Skeletal muscle satellite cell (primary cell): ENCODE measurements around the gene STIP1. TPM values are rescaled to one million over a fixed set of nuclear protein-coding genes. Genes with fewer than 3 reads are reported as not detected.

Source experiments
- H3K27me3 ChIP-seq: 2 replicates; pipeline ENCODE4 v1.7.0; 2013; ENCODE audit warnings: low read length; ENCODE audit not compliant: control insufficient read depth, insufficient read depth
- H3K36me3 ChIP-seq: 2 replicates; pipeline ENCODE4 v1.7.0; 2013; ENCODE audit warnings: mild to moderate bottlenecking, control low read depth, low read length; ENCODE audit not compliant: insufficient read depth
- H3K4me1 ChIP-seq: 2 replicates; pipeline ENCODE4 v1.7.0; 2013; ENCODE audit warnings: low read length; ENCODE audit not compliant: control insufficient read depth, insufficient read depth
- H3K4me2 ChIP-seq: 2 replicates; pipeline ENCODE4 v1.7.0; 2013; ENCODE audit warnings: mild to moderate bottlenecking, low read length
- H3K4me3 ChIP-seq: 2 replicates; pipeline ENCODE4 v1.7.0; 2013; ENCODE audit warnings: low read length
- H3K9ac ChIP-seq: 2 replicates; pipeline ENCODE4 v1.7.0; 2013; ENCODE audit warnings: mild to moderate bottlenecking, low read depth, low read length, moderate library complexity
- H3K9me3 ChIP-seq: replicated peaks from 2 replicates; pipeline ENCODE4 v1.7.0; 2013; ENCODE audit warnings: mild to moderate bottlenecking, control low read depth, low read length
- total RNA-seq: library from RNA; depleted of rRNA; stranded (reverse); fragments of >200 nt; gene quantifications from 2 replicates; pipeline ENCODE4 v1.2.3, GENCODE V29; 2012; rRNA removed

The STIP1 gene
- total RNA-seq, result 238 and 240 TPM in 2 replicates

DNA sequence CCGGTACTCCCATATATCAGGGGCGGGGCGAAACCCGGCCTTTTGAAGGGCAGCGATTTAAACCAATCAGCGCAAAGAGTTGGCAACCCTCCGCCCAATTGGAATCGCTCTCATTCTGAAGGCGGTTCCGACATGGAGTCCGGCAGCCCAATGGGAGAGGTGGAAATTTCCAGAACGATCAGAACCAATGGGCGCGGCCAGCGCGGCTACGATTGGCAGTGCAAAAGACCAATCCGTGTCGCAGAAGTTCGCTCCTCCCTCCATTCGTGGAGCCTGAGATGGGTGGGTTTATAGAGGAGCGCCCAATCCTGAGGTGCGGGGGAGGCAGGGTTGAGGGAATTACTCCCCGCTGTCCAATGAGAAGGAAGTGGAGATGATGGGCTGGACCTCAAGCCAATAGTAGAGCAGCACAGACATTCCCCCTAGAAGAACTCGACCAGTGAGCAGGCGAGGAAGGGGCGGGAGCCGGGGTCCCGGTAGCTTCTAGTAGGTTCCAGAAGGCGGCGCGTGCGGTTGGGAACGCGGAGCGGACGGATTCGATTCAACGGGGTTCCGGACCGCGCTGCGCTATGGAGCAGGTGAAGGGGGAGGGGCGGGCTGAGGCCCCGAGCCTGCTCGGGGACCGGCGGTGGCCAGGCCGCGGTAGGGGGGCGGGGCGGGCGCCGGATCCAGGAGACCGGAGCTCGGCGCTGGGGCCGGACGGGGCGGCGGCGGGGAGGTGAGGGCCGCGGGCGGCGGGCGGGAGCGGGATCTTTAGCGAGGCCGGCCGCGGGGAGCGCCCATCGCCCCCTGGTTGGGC is at the start of gene STIP1:
TSS of gene STIP1 (plus strand) at position 479 of the 799 bp plus-strand sequence. CDS start at position 570, 91 bp downstream.
- H3K27me3 ChIP-seq, result no peaks in the 10 kb centered on the region
- peaks cover 25% of the 10 kb centered on the region for H3K4me1 ChIP-seq
- H3K9me3 ChIP-seq, result no peaks in the 10 kb centered on the region
- peaks cover 10% of the 10 kb centered on the region for H3K36me3 ChIP-seq
- peak within 1 kb of the TSS; percentile 88 for H3K9ac ChIP-seq
- peak within 1 kb of the TSS; percentile 84 for H3K4me2 ChIP-seq
- H3K4me3 ChIP-seq, result peak within 1 kb of the TSS; percentile 78

DNA sequence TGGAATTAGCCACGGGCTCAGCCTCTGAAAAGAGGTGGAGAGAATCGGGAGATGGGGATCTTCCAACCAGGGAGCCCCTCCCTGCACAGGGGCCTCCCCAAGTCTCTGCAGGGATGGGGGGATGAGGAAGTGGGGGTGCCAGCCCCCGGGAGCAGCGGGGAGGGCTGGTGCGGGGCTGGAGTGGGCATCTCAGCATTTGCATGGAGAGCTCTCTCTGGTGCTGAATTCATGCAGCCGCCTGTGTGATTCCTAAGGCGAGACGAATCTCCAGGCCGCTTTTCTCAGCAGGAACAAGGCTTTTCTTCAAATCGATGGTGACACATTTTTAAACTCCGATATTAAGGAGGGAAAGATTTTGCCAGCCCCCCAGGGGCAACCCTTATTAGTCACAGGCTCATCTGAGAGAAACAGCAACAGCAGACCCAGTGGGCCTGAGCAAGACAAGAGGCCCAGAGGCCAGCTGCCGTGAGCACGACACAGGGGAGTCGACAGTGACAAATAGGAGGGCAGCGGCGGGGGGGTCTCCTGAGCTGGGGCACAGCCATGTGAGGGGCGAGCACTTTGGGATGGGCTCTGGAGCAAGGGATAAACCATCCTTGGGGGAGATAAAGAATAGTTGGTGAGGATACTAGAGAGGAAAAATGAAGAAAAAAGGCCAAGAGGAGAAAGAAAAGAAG is 49.1 kb upstream of the STIP1 start:
- H3K36me3 ChIP-seq, result no peaks in the 10 kb centered on the region
- H3K4me2 ChIP-seq, result no peak overlapping the region
- no peaks in the 10 kb centered on the region for H3K4me1 ChIP-seq
- H3K9me3 ChIP-seq, result no peaks in the 10 kb centered on the region
- no peak overlapping the region for H3K4me3 ChIP-seq
- H3K9ac ChIP-seq, result no peak overlapping the region
- no peaks in the 10 kb centered on the region for H3K27me3 ChIP-seq

DNA sequence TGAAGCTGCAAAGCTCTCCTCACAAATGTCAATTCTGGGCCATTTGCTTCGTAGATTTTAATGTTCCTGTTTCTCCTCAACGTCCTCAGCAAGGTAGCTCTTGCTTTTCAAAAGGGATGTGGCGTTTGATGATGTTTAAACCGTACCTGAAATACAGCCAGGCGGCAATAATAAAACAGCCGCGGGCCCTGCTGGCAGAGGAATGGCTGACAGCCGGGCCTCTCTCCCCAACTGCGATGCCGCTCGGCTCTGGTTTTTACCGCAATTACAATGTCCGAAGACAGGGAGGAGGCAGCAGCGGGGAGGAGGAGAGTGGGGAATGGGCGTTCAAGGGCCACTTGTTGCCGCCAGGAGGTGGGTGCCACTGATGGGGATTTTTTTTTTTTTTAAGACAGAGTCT is 47.6 kb upstream of the STIP1 start:
- H3K4me1 ChIP-seq, result no peaks in the 10 kb centered on the region
- no peak overlapping the region for H3K4me3 ChIP-seq
- H3K27me3 ChIP-seq, result no peaks in the 10 kb centered on the region
- no peaks in the 10 kb centered on the region for H3K36me3 ChIP-seq
- H3K9ac ChIP-seq, result no peak overlapping the region
- no peaks in the 10 kb centered on the region for H3K9me3 ChIP-seq
- no peak overlapping the region for H3K4me2 ChIP-seq

DNA sequence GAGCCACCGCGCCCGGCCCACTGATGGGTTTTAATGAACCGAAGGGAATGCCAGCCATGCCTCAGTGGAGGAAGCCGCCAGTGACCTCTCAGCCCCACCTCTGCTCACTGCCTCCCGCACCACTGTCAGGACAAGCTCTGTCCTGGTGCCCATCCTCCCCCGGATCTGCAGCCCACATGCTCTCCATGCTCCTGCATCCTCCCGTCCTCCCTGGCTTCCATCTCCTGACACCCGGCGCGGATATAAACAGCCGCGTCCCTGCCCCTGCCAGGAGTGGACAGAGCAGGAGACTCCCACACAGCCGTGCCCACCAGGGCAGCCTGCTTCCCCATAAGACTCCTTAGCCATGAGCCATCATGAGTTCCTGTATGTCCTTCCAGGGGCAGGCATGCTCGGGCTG is 46.9 kb upstream of the STIP1 start:
- Histone ChIP-seq H3K9ac (no peak overlapping the region), H3K36me3 (no peaks in the 10 kb centered on the region), H3K27me3 (no peaks in the 10 kb centered on the region), H3K4me1 (no peaks in the 10 kb centered on the region), H3K4me3 (no peak overlapping the region), H3K4me2 (no peak overlapping the region), H3K9me3 (no peaks in the 10 kb centered on the region)

DNA sequence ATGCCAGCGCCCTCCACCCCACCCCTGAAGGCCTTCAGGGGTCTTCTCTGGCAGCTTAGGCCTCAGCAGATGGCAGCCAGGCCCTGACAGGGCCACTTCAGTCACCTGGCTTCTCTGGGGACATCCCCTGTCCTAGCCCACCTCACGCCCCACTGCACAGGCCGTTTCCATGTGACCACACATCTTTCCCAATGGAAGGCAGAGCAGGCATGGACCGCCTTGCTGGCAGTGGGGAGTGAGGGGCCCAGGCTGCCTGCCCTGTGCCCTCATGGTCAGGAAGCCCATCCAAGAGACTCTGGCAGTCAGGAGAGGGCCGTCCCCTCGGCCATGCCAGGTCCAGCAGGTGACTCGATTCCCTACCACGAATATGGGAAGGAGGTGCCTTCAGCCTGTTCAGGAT is 45.9 kb upstream of the STIP1 start:
- Histone ChIP-seq H3K4me1 (no peaks in the 10 kb centered on the region), H3K9ac (no peak overlapping the region), H3K4me2 (no peak overlapping the region), H3K9me3 (no peaks in the 10 kb centered on the region), H3K36me3 (no peaks in the 10 kb centered on the region), H3K4me3 (no peak overlapping the region), H3K27me3 (no peaks in the 10 kb centered on the region)

DNA sequence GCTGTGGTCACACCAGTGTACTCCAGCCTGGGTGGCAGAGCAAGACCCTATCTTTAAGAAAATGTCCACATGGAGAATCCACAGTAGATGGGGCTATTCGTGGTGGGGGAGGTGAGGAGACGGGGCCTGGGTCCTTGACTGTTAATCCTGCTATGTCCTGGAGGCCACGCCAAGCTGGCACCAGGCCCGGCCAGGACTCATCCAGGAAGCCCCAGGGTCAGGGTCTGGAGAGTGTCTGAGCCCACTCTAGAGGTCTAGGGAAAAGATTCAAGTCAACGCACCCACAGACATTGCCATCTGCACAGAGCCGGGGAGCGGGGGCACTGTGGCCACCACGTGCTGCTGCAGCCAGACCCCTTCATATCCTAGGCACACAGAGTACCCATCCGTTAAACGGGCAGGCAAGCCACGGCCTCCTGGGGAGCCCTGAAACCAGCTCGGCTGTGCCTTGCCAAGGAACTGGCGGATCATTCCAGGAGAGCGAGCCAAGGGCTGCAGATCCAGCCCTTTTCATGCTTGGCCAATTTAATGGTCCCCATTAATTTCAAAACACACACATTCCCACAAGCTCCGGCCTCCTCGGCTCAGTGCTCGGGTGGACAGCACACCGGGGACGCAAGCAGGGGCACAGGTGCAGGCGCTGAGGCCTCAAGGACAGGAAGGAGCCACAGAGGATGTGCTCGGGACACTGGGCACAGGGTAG is 44.7 kb upstream of the STIP1 start:
- H3K36me3 ChIP-seq, result no peaks in the 10 kb centered on the region
- H3K27me3 ChIP-seq, result no peaks in the 10 kb centered on the region
- H3K4me3 ChIP-seq, result no peak overlapping the region
- H3K9ac ChIP-seq, result no peak overlapping the region
- no peaks in the 10 kb centered on the region for H3K4me1 ChIP-seq
- H3K9me3 ChIP-seq, result no peaks in the 10 kb centered on the region
- no peak overlapping the region for H3K4me2 ChIP-seq

DNA sequence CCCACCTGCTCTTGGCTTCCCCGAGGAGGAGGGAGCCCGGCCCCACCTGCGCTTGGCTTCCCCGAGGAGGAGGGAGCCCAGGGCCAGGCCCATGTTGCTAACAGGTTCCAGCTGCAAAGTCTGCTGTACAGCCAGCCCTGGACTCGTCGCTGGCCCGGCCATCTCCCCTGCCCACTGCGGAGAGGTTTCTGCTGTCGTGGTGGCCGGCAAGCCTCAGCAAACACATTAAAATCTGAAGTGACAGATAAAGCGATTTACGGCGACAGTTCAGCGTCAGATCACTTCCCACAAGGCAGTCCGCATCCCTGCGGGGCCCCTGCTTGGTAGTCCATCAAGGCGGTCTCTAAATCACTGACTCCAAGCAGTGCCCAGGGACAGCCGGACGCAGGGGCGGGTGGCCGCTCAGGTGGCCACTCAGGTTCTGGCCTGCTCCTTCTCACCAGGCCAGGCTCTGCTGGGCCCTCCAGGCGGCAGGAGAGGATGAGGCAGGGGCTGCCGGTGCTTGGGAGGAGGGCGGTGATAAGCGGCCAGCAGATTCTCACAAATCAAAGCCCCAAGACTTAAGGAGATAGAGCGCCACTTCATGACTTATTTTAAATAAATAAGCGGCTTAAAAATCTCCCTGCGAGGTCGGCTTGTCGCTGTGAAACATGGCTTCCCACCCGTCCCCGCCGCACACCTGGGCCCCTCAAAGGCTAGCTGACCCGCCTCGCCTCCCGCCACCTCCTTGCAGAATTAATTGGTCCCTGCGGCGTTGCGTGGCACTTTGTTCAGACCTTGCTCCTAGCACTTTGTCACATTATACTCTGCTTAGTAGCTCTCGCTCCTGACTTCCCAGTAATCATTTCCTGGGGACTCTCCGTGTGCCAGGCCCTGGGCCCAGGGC is 41.1 kb upstream of the STIP1 start:
- Histone ChIP-seq H3K27me3 (no peaks in the 10 kb centered on the region), H3K9ac (no peak overlapping the region), H3K36me3 (no peaks in the 10 kb centered on the region), H3K9me3 (no peaks in the 10 kb centered on the region), H3K4me3 (no peak overlapping the region), H3K4me1 (no peaks in the 10 kb centered on the region), H3K4me2 (no peak overlapping the region)

DNA sequence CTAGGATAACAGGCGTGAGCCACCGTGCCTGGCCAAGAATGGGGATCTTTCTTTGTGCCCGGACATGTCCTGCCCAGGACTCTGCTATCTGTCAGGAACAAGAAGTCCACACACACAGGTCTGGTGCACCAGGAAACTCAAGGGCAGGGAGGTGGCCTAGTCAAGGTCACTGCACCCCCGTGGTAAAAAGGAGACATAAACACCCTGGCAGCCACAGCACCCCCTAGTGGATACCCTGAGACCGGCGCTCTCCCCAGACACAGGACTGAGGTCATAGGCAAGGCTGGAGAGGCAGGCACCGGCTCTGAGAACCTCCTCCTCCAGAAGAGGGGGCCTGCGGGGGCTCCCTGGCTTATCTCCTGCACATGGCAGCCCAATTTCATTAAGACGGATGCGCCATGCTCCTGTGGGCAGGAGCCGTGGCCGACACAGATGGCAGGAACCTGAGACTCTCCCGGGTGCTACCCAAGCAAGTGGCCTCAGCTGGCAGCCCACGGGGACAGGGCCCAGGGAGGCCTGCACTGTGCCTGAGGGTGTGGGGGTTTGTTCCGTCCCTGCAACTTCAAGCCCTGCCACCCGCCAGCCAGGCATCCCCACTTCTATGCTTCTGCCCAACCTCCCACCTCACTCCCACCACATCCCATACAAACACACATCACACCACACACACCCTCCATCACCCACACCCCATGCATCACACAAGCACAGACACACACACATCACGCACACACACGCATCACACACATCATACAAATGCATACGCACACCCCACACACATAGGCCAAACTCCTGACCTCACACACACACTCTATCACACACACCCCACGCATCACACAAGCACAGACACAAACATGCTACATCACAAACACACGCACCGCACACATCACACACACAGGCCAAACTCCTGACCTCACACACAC is 39.7 kb upstream of the STIP1 start:
- H3K4me1 ChIP-seq, result no peaks in the 10 kb centered on the region
- H3K27me3 ChIP-seq, result no peaks in the 10 kb centered on the region
- H3K9me3 ChIP-seq, result no peaks in the 10 kb centered on the region
- no peak overlapping the region for H3K4me2 ChIP-seq
- H3K36me3 ChIP-seq, result no peaks in the 10 kb centered on the region
- no peak overlapping the region for H3K9ac ChIP-seq
- no peak overlapping the region for H3K4me3 ChIP-seq

DNA sequence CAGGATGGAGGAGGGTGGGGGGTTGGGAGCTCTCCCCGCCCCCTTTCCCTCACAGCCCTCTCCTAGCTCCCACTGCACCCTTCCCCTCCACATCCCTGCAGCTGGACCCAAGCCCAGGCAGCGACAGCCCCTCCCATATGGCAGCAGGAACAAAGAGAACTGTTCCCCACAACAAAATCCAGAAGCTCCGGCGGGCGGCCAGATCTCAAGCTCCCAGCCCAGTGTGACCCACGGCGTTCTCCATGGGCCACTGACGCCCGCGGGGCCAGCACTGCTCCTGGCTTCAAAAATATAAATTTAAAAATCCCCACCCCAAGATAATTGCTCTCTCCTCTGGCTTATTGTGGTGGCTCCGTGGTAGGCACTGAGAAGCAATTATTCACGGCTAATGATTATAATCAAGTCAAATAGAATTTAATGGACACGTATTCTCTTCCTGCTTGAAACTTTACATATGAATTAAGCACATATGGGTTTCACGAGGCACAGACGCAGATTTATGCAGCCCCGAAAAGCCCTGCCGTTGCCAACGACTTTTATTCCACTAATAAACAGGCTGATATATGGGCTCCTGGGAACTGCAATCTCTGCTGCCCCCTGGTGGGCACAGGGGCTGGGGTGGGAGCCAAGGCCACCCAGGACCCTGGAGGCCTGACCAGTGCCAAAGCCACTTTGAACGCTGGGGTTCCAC is 37.6 kb upstream of the STIP1 start:
- Histone ChIP-seq H3K4me3 (no peak overlapping the region), H3K4me1 (no peaks in the 10 kb centered on the region), H3K36me3 (no peaks in the 10 kb centered on the region), H3K9me3 (no peaks in the 10 kb centered on the region), H3K4me2 (peak overlapping the region; percentile 52), H3K27me3 (no peaks in the 10 kb centered on the region), H3K9ac (no peak overlapping the region)
